Caco-2 (cell line): ENCODE results near the gene SORL1. TPM values are rescaled to one million over a fixed set of nuclear protein-coding genes. Genes with fewer than 3 reads are reported as not detected.

ENCODE experiments used
- BruUV-seq: library from RNA; stranded (reverse); fragments of 400-500 nt; replicated peaks from 2 replicates; lab custom pipeline; 2021; lab: Mats Ljungman, UMichigan
- CTCF ChIA-PET: fragments of 300-600 bp; sonication (Branson Sonifier 250); formaldehyde crosslinking; loops from one replicate; lab custom pipeline; 2022; ENCODE audit warnings: antibody characterized with exemption; lab: Charles Lee
- POLR2A ChIA-PET: fragments of 300-600 bp; sonication (Branson Sonifier 250); formaldehyde crosslinking; loops from one replicate; lab custom pipeline; 2022; ENCODE audit warnings: antibody characterized with exemption; lab: Charles Lee
- DNase-seq, 2 experiments: peaks; one replicate each; pipeline versions ENCODE4 v3.0.0 to v3.0.0-alpha.2; 2020 to 2022
- H3K27me3 ChIP-seq: replicated peaks from 2 replicates; pipeline ENCODE4 v1.6.0; 2011; ENCODE audit warnings: low read length; ENCODE audit not compliant: control insufficient read depth, insufficient read depth
- H3K36me3 ChIP-seq: 2 replicates; pipeline ENCODE4 v1.5.1; 2011; ENCODE audit warnings: low read length; ENCODE audit not compliant: control insufficient read depth, insufficient read depth
- H3K4me1 ChIP-seq: fragments of 250-450 bp; sonication (Bioruptor Pico); 2 replicates; pipeline ENCODE4 v1.5.1; 2020; ENCODE audit warnings: mild to moderate bottlenecking
- H3K4me3 ChIP-seq: 2 replicates; pipeline ENCODE4 v1.5.1; 2011; ENCODE audit warnings: low read depth, mild to moderate bottlenecking, control low read depth, low read length
- H3K9me3 ChIP-seq: fragments of 250-450 bp; sonication (Bioruptor Pico); 2 replicates; pipeline ENCODE4 v1.5.1; 2020; ENCODE audit warnings: mild to moderate bottlenecking, moderate library complexity
- H3K27ac Mint-ChIP-seq: one replicate; pipeline ENCODE4 v1.8.0; 2022; ENCODE audit warnings: mixed read lengths; ENCODE audit not compliant: unreplicated experiment
- H3K27me3 Mint-ChIP-seq: one replicate; pipeline ENCODE4 v1.8.0; 2022; ENCODE audit warnings: mixed read lengths; ENCODE audit not compliant: insufficient read depth, unreplicated experiment
- H3K36me3 Mint-ChIP-seq: one replicate; pipeline ENCODE4 v1.8.0; 2022; ENCODE audit warnings: mild to moderate bottlenecking, mixed read lengths; ENCODE audit not compliant: insufficient read depth, unreplicated experiment
- H3K4me1 Mint-ChIP-seq: one replicate; pipeline ENCODE4 v1.8.0; 2022; ENCODE audit warnings: low read depth, mixed read lengths; ENCODE audit not compliant: unreplicated experiment
- H3K4me3 Mint-ChIP-seq: one replicate; pipeline ENCODE4 v1.8.0; 2022; ENCODE audit warnings: mild to moderate bottlenecking, moderate library complexity, mixed read lengths; ENCODE audit not compliant: unreplicated experiment
- H3K9me3 Mint-ChIP-seq: one replicate; pipeline ENCODE4 v1.8.0; 2022; ENCODE audit warnings: mixed read lengths; ENCODE audit not compliant: unreplicated experiment
- intact Hi-C: fragments of 100-400 bp; cut with micrococcal nuclease; formaldehyde crosslinking; loops from one replicate; pipeline ENCODE4 v1.10.0; 2022; ENCODE audit not compliant: unreplicated experiment
- total RNA-seq: library from RNA; stranded (reverse); gene quantifications from 2 replicates; pipeline ENCODE4 v1.2.3, GENCODE V29; 2022
- TF ChIP-seq, protein P1 (sequence below), 2 experiments: fragments of 200-600 bp in 1 of 2; IDR thresholded peaks; 1 replicate in 1 of 2; 2 replicates in 1 of 2; pipeline versions ENCODE4 v1.5.1 to v1.8.0; 2011 to 2022; ENCODE audit warnings: antibody characterized with exemption in 1 of 2, control low read depth in 1 of 2, inconsistent platforms in 1 of 2, low read depth in 1 of 2, low read length in 1 of 2, mild to moderate bottlenecking in 1 of 2, moderate library complexity in 1 of 2; ENCODE audit not compliant: insufficient read depth in 1 of 2, severe bottlenecking in 1 of 2, unreplicated experiment in 1 of 2

The SORL1 gene
- total RNA-seq, 1 experiment from 2014 or later, result 26.3 TPM

DNA sequence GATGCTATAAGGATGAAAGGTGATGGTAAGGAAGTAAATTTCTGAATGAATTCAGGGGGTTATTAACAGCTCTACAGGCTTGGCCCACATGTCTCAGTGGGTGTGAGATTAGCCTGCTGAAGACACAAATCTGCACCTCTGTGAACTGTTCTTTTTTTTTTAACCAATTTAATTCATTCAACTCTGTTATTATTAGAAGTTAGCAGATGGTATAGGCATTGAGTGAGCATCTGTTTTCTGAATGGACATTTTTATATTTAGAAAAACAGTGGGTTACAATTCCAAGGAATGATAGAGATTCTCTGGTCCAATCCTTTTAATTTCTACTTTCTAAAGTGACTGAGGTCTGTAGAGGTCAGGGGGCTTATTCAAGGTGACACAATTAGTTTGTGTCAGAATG lies 122.7 kb downstream of the SORL1 start:
- H3K36me3 ChIP-seq, result peaks cover 2% of the 10 kb centered on the region; the same call in 1 of the 2 replicates
- DNase-seq, result no peak
- intact Hi-C loops, result no loop called here
- no peak overlapping the region for H3K4me3 ChIP-seq
- no peak overlapping the region for H3K27ac Mint-ChIP-seq
- BruUV-seq, result no TSS peak
- ChIA-PET POLR2A (no interaction called here), CTCF (no interaction called here)
- peaks cover 5% of the 10 kb centered on the region for H3K9me3 Mint-ChIP-seq
- peaks cover 6% of the 10 kb centered on the region for H3K36me3 Mint-ChIP-seq
- H3K4me1 ChIP-seq, result no peaks in the 10 kb centered on the region
- no peak overlapping the region for H3K4me3 Mint-ChIP-seq
- H3K9me3 ChIP-seq, result peaks cover under 1% of the 10 kb centered on the region; the same call in 1 of the 2 replicates
- TF ChIP-seq, protein P1, sequence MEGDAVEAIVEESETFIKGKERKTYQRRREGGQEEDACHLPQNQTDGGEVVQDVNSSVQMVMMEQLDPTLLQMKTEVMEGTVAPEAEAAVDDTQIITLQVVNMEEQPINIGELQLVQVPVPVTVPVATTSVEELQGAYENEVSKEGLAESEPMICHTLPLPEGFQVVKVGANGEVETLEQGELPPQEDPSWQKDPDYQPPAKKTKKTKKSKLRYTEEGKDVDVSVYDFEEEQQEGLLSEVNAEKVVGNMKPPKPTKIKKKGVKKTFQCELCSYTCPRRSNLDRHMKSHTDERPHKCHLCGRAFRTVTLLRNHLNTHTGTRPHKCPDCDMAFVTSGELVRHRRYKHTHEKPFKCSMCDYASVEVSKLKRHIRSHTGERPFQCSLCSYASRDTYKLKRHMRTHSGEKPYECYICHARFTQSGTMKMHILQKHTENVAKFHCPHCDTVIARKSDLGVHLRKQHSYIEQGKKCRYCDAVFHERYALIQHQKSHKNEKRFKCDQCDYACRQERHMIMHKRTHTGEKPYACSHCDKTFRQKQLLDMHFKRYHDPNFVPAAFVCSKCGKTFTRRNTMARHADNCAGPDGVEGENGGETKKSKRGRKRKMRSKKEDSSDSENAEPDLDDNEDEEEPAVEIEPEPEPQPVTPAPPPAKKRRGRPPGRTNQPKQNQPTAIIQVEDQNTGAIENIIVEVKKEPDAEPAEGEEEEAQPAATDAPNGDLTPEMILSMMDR (IDR thresholded peaks at IDR 0.05; ENCODE audit: insufficient read depth in 1 of 2, low read depth in 1 of 2, low read length in 1 of 2, severe bottlenecking in 1 of 2, unreplicated experiment in 1 of 2), result no peak
- H3K4me1 Mint-ChIP-seq, result no peaks in the 10 kb centered on the region
- no peaks in the 10 kb centered on the region for H3K27me3 Mint-ChIP-seq
- H3K27me3 ChIP-seq, result no peaks in the 10 kb centered on the region

DNA sequence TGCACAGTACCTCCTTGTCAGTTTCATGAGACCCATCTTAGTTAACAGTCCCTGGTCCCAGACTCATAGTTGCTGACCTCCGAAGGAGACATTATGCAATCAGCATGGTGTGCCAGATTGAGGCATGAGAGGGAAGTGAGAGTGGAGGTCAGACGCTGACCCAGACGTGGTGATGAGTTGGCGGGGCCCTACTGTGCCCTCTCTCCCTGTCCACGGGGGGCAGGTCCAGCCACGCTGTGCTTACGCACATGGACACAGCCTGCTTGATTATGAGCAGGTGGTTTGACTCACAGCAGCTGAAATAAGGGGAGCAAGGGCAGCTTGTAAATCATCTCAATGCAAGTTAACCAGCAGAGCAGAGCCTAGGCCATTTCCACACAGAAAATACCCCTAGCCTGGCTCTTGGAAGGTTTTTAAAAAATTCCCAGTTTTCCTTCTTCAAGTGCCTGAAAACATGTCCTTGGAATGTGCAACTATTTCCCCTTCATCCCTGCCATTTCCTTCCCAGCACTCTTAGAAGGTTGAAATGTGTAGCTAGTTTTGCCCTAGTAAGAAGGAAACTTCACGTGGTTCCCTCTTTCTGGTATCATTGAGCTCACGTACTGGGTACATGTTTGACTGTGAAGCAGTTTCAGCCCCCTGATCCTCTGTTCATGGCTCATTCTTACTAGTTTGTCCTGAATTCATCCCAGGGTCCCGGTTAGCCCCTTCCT lies 123.3 kb downstream of the SORL1 start:
- Mint-ChIP-seq H3K4me3 (no peak overlapping the region), H3K4me1 (no peaks in the 10 kb centered on the region), H3K36me3 (peaks cover 7% of the 10 kb centered on the region), H3K9me3 (peaks cover 11% of the 10 kb centered on the region), H3K27ac (no peak overlapping the region), H3K27me3 (no peaks in the 10 kb centered on the region)
- H3K36me3 ChIP-seq, result peaks cover 2% of the 10 kb centered on the region; the same call in 1 of the 2 replicates
- no TSS peak for BruUV-seq
- TF ChIP-seq, protein P1 (IDR thresholded peaks at IDR 0.05; ENCODE audit: insufficient read depth in 1 of 2, low read depth in 1 of 2, low read length in 1 of 2, severe bottlenecking in 1 of 2, unreplicated experiment in 1 of 2), result no peak
- ChIA-PET POLR2A (no interaction called here), CTCF (no interaction called here)
- DNase-seq, result no peak
- H3K27me3 ChIP-seq, result no peaks in the 10 kb centered on the region
- no peaks in the 10 kb centered on the region for H3K4me1 ChIP-seq
- H3K9me3 ChIP-seq, result peaks cover 5% of the 10 kb centered on the region
- H3K4me3 ChIP-seq, result no peak overlapping the region
- intact Hi-C loops, result no loop called here

DNA sequence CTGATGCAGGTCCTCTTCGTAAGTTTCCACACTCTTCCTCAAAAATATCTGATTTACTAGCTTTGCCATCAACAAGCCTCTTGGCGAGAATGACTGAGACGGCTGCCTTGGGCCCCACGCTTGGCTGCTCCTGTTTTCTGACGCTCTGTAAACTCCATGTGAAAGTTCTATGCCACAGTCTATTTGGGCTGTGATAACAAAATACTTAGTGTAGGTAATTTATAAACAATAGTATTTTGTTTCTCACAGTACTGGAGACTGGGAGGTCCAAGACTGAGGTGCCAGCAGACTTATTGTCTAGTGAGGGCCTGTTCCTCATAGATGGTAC lies 123.8 kb downstream of the SORL1 start:
- H3K9me3 Mint-ChIP-seq, result peaks cover 14% of the 10 kb centered on the region
- TF ChIP-seq, protein P1 (IDR thresholded peaks at IDR 0.05; ENCODE audit: insufficient read depth in 1 of 2, low read depth in 1 of 2, low read length in 1 of 2, severe bottlenecking in 1 of 2, unreplicated experiment in 1 of 2), result no peak
- Histone ChIP-seq H3K4me1 (no peaks in the 10 kb centered on the region), H3K27me3 (no peaks in the 10 kb centered on the region), H3K36me3 (peaks cover 2% of the 10 kb centered on the region; the same call in 1 of the 2 replicates), H3K9me3 (peaks cover 5% of the 10 kb centered on the region), H3K4me3 (no peak overlapping the region)
- H3K36me3 Mint-ChIP-seq, result peaks cover 9% of the 10 kb centered on the region
- no peaks in the 10 kb centered on the region for H3K4me1 Mint-ChIP-seq
- intact Hi-C loops, result no loop called here
- ChIA-PET CTCF (no interaction called here), POLR2A (no interaction called here)
- DNase-seq, result no peak
- H3K27ac Mint-ChIP-seq, result no peak overlapping the region
- no peaks in the 10 kb centered on the region for H3K27me3 Mint-ChIP-seq
- no TSS peak for BruUV-seq
- no peak overlapping the region for H3K4me3 Mint-ChIP-seq
